GM13976 (cell line): ENCODE measurements around the gene TMPRSS11B.
"Not testable (repeated sequence)": the region's sequence is repeated elsewhere in the genome, so short reads cannot be mapped to it uniquely, and the experiment has no call there.

ENCODE experiments used
- DNase-seq: peaks from one replicate; pipeline ENCODE4 v3.0.0; 2012; ENCODE audit warnings: low spot score
- in situ Hi-C: fragments of 300-500 bp; cut with MboI; formaldehyde crosslinking; loops from one replicate; pipeline ENCODE4 v1.12.0; 2022; ENCODE audit warnings: low sequenced_read_pairs, mixed read lengths, inconsistent platforms; ENCODE audit not compliant: unreplicated experiment
- TF ChIP-seq, protein P1 (sequence below): IDR thresholded peaks from 2 replicates; pipeline ENCODE4 v1.5.1; 2012; ENCODE audit warnings: borderline replicate concordance, mild to moderate bottlenecking; ENCODE audit not compliant: insufficient read depth; ENCODE audit errors: extremely low read depth, missing control alignments, control extremely low read depth

TMPRSS11B gene

DNA sequence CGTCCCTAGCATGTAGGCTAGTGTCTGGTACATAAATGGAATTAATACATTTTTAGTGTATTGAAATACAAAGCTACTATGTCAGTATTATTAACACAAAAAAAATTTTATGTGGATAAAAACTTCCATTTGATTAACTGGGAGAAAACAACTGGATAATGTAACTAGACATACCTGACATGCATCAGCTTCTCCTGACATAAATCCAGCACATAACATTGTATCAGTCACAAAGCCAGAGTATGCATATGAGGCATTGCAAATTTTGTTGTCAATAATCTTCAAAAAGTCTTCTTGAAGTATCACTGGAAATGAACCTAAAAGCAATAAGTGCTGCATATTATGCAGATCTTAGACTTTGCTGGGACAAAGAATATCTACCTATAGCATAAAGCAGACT is 16.9 kb downstream of the TMPRSS11B start:
- TF ChIP-seq, protein P1, sequence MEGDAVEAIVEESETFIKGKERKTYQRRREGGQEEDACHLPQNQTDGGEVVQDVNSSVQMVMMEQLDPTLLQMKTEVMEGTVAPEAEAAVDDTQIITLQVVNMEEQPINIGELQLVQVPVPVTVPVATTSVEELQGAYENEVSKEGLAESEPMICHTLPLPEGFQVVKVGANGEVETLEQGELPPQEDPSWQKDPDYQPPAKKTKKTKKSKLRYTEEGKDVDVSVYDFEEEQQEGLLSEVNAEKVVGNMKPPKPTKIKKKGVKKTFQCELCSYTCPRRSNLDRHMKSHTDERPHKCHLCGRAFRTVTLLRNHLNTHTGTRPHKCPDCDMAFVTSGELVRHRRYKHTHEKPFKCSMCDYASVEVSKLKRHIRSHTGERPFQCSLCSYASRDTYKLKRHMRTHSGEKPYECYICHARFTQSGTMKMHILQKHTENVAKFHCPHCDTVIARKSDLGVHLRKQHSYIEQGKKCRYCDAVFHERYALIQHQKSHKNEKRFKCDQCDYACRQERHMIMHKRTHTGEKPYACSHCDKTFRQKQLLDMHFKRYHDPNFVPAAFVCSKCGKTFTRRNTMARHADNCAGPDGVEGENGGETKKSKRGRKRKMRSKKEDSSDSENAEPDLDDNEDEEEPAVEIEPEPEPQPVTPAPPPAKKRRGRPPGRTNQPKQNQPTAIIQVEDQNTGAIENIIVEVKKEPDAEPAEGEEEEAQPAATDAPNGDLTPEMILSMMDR = no peak

DNA sequence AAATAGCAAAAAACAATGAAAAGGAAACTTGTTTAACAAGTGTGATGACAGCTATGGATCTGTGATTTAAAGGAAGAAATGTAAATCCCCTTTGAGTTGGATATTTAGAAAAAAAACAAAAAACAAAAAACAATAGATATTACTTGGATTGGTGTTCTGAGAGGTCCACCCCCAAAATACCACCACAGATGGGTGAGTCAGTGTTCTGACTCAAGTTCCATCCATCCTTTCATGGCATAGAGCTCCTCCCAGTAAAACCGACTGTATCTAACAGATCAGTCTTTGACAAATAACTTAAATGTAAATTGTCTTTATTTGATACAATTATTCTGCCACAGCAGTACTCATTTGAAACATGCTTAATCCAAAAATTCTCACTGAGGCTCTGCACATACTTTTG is 27.4 kb downstream of the TMPRSS11B start:
- TF ChIP-seq, protein P1 = no peak
- in situ Hi-C loops = no loop called here
- no peak for DNase-seq

More for the DNA sequence above, 16.9 kb downstream of the TMPRSS11B start:
- in situ Hi-C loops = no loop called here
- no peak for DNase-seq

DNA sequence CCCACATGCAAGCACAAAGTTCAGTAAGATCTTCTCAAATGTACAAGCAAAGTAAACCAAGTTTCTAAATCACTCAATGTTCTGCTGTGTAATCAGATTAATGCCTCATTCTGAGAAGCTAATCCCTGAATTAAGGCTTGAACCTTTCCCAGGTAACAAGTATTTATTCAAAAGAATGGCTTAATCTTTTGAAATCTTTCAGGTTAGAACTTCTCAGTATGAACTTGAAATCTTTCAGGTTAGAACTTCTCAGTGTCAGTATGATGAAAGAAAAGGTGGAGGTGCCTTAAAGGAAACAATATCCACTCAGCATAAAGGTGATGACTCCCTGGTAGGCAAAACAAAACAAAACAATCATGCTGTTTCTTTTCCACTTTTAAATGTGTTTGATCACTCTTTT is 29.0 kb downstream of the TMPRSS11B start:
- DNase-seq = no peak
- TF ChIP-seq, protein P1 = no peak
- in situ Hi-C loops = no loop called here

DNA sequence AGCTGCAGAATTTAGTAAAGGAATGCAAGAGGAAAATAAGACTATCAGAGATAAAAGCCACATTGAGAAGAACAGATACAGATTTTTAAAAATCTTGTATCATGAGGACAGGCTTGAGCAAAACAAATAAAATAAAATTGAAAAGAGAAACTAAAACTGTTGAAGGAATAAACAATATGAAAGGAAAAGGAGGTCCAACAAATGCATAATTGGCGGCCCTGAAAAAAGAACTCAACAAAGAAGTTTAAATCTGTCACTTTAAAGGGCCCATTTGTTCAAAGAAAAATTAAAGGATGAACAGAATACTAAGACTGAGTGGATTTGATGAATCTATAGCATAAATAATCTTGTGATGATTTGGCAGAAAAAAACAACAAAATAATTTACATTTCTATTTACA is 36.5 kb downstream of the TMPRSS11B start:
- no peak for DNase-seq
- in situ Hi-C loops = no loop called here

DNA sequence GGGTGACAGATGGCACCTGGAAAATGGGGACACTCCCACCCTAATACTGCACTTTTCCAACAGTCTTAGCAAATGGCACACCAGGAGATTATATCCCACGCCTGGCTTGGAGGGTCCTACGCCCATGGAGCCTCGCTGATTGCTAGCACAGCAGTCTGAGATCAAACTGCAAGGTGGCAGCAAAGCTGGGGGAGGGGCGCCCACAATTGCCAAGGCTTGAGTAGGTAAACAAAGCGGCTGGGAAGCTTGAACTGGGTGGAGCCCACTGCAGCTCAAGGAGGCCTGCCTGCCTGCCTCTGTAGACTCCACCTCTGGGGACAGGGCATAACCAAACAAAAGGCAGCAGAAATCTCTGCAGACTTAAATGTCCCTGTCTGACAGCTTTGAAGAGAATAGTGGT is 51.2 kb downstream of the TMPRSS11B start:
- in situ Hi-C loops, DNase-seq: not testable (repeated sequence)

More for the DNA sequence above, 36.5 kb downstream of the TMPRSS11B start:
- TF ChIP-seq, protein P1 = no peak

DNA sequence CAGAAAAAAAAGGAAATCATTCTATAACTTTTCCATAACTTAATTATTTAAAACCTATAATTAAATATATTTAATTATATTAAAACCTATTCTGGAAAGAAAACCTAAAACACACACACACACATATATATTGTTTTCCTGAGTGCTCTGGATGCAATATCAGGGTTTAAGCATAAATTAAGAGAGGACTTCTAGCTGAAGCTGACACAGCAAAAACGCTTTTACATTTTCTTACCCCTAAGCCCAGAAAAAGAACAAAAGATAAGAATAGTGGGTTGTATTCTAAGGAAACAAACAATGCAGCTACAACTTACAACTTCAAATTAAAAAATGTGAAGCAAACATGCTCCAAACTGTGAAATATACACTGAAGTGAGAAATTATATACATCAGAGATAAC is 52.3 kb downstream of the TMPRSS11B start:
- TF ChIP-seq, protein P1 = no peak
- DNase-seq = no peak
- in situ Hi-C loops = no loop called here

DNA sequence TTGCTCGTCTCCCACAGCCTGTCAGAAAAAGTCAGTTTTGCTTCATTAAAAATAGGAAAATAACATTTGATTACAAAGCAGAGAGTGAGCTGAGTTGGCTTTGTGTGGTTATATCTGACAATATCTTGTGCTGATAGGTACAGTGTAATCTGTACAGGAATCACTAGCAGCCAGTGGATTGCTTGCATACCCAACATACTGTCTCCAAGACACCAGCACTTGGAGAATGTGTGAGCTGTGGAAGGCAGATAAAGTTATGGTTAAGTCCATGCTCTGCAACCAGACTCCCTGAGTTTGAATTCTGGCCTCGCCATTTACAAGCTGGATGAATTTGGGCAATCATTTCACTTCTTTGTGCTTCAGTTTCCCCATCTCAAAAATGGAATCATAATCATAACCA is 58.3 kb downstream of the TMPRSS11B start:
- in situ Hi-C loops = no loop called here

More for the DNA sequence above, 58.3 kb downstream of the TMPRSS11B start:
- TF ChIP-seq, protein P1 = no peak
- DNase-seq = no peak
